Naive thymus-derived CD4-positive, alpha-beta T cell (primary cell): ENCODE results near the gene TET3. TPM values are rescaled to one million over a fixed set of nuclear protein-coding genes. Genes with fewer than 3 reads are reported as not detected.

ENCODE experiments used
- ATAC-seq: fragments of 150-1000 bp; cut with Tn5 transposase; 2 replicates; pipeline ENCODE4 v1.10.0; 2021; ENCODE audit warnings: mild to moderate bottlenecking, moderate library complexity
- CTCF ChIA-PET: fragments of 350-600 bp; sonication (Branson Sonifier 250); formaldehyde crosslinking; loops from one replicate; lab custom pipeline; 2021; ENCODE audit warnings: antibody characterized with exemption; lab: Charles Lee
- POLR2A ChIA-PET: fragments of 350-600 bp; sonication (Branson Sonifier 250); formaldehyde crosslinking; loops from one replicate; lab custom pipeline; 2021; ENCODE audit warnings: antibody characterized with exemption, inconsistent platforms; lab: Charles Lee
- DNase-seq, 9 donors: peaks; one replicate each; pipeline versions ENCODE4 v3.0.0 to v3.0.0-alpha.2; 2020 to 2022; ENCODE audit warnings: mixed read lengths in 1 of 9
- H3K27ac ChIP-seq: one replicate; pipeline ENCODE4 v1.7.0; 2013; ENCODE audit warnings: mild to moderate bottlenecking, low read depth, low read length, moderate library complexity
- H3K27me3 ChIP-seq, 2 donors: one replicate each; pipeline ENCODE4 v1.7.0; 2013; ENCODE audit warnings: low read length in 2 of 2, mild to moderate bottlenecking in 2 of 2, moderate library complexity in 2 of 2; ENCODE audit not compliant: control insufficient read depth in 2 of 2, insufficient read depth in 2 of 2
- H3K36me3 ChIP-seq, 3 experiments: 1 replicate in 2 of 3; 2 replicates in 1 of 3; pipeline ENCODE4 v1.7.0; 2013; ENCODE audit warnings: low read length in 3 of 3, mild to moderate bottlenecking in 3 of 3, moderate library complexity in 1 of 3; ENCODE audit not compliant: insufficient read depth in 3 of 3, control insufficient read depth in 2 of 3
- H3K4me1 ChIP-seq, 2 donors: one replicate each; pipeline ENCODE4 v1.7.0; 2013; ENCODE audit warnings: low read length in 2 of 2, mild to moderate bottlenecking in 2 of 2, moderate library complexity in 1 of 2; ENCODE audit not compliant: control insufficient read depth in 2 of 2, insufficient read depth in 2 of 2
- H3K4me3 ChIP-seq: 2 replicates; pipeline ENCODE4 v1.7.0; 2013; ENCODE audit warnings: mild to moderate bottlenecking, low read length
- H3K9me3 ChIP-seq, 3 experiments: 1 replicate in 2 of 3; 2 replicates in 1 of 3; pipeline ENCODE4 v1.7.0; 2013; ENCODE audit warnings: low read length in 3 of 3; ENCODE audit not compliant: control insufficient read depth in 2 of 3
- H3K27ac Mint-ChIP-seq, 9 donors: one replicate each; pipeline ENCODE4 v1.8.0; 2020 to 2022; ENCODE audit warnings: mixed read lengths in 9 of 9, mild to moderate bottlenecking in 8 of 9, moderate library complexity in 5 of 9, inconsistent platforms in 2 of 9
- H3K27me3 Mint-ChIP-seq, 5 donors: one replicate each; pipeline ENCODE4 v1.8.0; 2021 to 2022; ENCODE audit warnings: mixed read lengths in 5 of 5, mild to moderate bottlenecking in 1 of 5
- H3K36me3 Mint-ChIP-seq, 5 donors: one replicate each; pipeline ENCODE4 v1.8.0; 2020 to 2022; ENCODE audit warnings: mixed read lengths in 5 of 5, mild to moderate bottlenecking in 3 of 5, inconsistent platforms in 1 of 5
- H3K4me1 Mint-ChIP-seq, 7 donors: one replicate each; pipeline ENCODE4 v1.8.0; 2020 to 2022; ENCODE audit warnings: mixed read lengths in 7 of 7, mild to moderate bottlenecking in 3 of 7, inconsistent platforms in 1 of 7
- H3K4me3 Mint-ChIP-seq, 10 donors: one replicate each; pipeline ENCODE4 v1.8.0; 2020 to 2022; ENCODE audit warnings: mild to moderate bottlenecking in 10 of 10, mixed read lengths in 10 of 10, moderate library complexity in 6 of 10, inconsistent platforms in 2 of 10
- H3K9me3 Mint-ChIP-seq, 11 donors: one replicate each; pipeline ENCODE4 v1.8.0; 2020 to 2022; ENCODE audit warnings: mixed read lengths in 11 of 11, mild to moderate bottlenecking in 4 of 11, inconsistent platforms in 1 of 11, moderate library complexity in 1 of 11
- intact Hi-C, 2 donors: fragments of 100-400 bp; cut with micrococcal nuclease; formaldehyde crosslinking; loops; one replicate each; pipeline ENCODE4 v1.15.1; 2023
- polyA plus RNA-seq, 2 donors: library from polyadenylated mRNA; unstranded; fragments of 300-500 nt; fragmentation: Illumina TruSeq; gene quantifications; one replicate each; pipeline ENCODE4 v1.2.3, GENCODE V29; 2021
- total RNA-seq, 6 experiments: library from RNA in 5 of 6; stranded (reverse) in 5 of 6; gene quantifications; 1 replicate in 5 of 6; 2 replicates in 1 of 6; pipeline ENCODE4 v1.2.3 and lab custom pipeline; 2021 to 2026

Gene TET3
- total and polyA plus RNA-seq, 7 experiments from 2014 or later, result 0.77 to 38.6 (median 24.9) TPM

- H3K36me3 Mint-ChIP-seq, result peaks cover 3 to 56% (median 24%) of the 10 kb centered on the region in 5 donors
- DNase-seq (no peak), ATAC-seq (no peak)
- H3K4me3 Mint-ChIP-seq, result peak overlapping the region in 6 of 10 donors; percentile 8 to 92 (median 61)
- peaks cover 0 to 11% (median 4%) of the 10 kb centered on the region in 11 donors for H3K9me3 Mint-ChIP-seq
- no peak overlapping the region for H3K27ac ChIP-seq
- H3K36me3 ChIP-seq, result peaks cover 0 to 9% (median 0%) of the 10 kb centered on the region in 3 experiments
- H3K9me3 ChIP-seq, result peaks cover 0 to 5% (median 0%) of the 10 kb centered on the region in 3 experiments
- peaks cover 30 to 53% of the 10 kb centered on the region in 2 donors for H3K4me1 ChIP-seq
- ChIA-PET CTCF (no interaction called here), POLR2A (no interaction called here)
- intact Hi-C loops, result loop anchor here (5.0 kb wide), 3 partner anchors 42 to 402 kb away; partner anchors contain the start of gene MTHFD2 (in 1 of the 2)
- peaks cover 65 to 89% (median 80%) of the 10 kb centered on the region in 7 donors for H3K4me1 Mint-ChIP-seq
- no peaks in the 10 kb centered on the region for H3K27me3 ChIP-seq
- peak overlapping the region in 5 of 9 donors; percentile 3 to 84 (median 29) for H3K27ac Mint-ChIP-seq
- H3K27me3 Mint-ChIP-seq, result no peaks in the 10 kb centered on the region
- H3K4me3 ChIP-seq, result no peak overlapping the region
Measured at GRCh38 chr2:73989972-73990371, 5.3 kb downstream of the TET3 start.

DNA sequence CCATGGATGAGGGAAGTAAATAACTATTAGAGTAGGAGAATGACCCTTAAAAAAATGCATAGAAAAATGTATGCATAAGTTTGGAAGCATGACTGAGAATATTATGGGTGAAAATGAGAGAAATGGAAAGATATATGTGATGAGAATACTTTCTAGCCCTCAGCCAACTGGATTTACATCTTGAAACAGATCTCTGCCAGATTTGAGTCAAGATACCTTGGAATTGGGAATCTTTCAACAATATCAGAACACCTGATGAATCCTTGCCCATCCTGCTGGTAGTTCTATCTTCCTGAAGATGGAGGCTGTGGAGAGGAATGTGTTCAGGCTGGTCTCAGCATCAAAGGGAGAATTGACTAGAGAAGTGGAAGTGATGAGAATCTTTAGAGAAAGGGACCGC lies 5.8 kb downstream of the TET3 start:
- H3K4me1 ChIP-seq, result peaks cover 30 to 53% of the 10 kb centered on the region in 2 donors
- ChIA-PET CTCF (no interaction called here), POLR2A (no interaction called here)
- DNase-seq, result no peak
- ATAC-seq, result no peak
- Mint-ChIP-seq H3K27ac (peak overlapping the region in 7 of 9 donors; percentile 3 to 84 (median 48)), H3K36me3 (peaks cover 3 to 56% (median 24%) of the 10 kb centered on the region in 5 donors), H3K4me1 (peaks cover 65 to 94% (median 83%) of the 10 kb centered on the region in 7 donors), H3K27me3 (no peaks in the 10 kb centered on the region), H3K9me3 (peaks cover 0 to 11% (median 4%) of the 10 kb centered on the region in 11 donors), H3K4me3 (peak overlapping the region in 6 of 10 donors; percentile 8 to 92 (median 57))
- H3K4me3 ChIP-seq, result no peak overlapping the region
- no peak overlapping the region for H3K27ac ChIP-seq
- H3K36me3 ChIP-seq, result peaks cover 0 to 9% (median 0%) of the 10 kb centered on the region in 3 experiments
- H3K27me3 ChIP-seq, result no peaks in the 10 kb centered on the region
- H3K9me3 ChIP-seq, result peaks cover 0 to 5% (median 0%) of the 10 kb centered on the region in 3 experiments
- intact Hi-C loops, result no loop called here

- H3K4me1 ChIP-seq, result peaks cover 17 to 48% of the 10 kb centered on the region in 2 donors
- ATAC-seq (no peak), DNase-seq (no peak)
- intact Hi-C loops, result no loop called here
- no peaks in the 10 kb centered on the region for H3K27me3 Mint-ChIP-seq
- H3K36me3 Mint-ChIP-seq, result peaks cover 3 to 44% (median 24%) of the 10 kb centered on the region in 5 donors
- POLR2A ChIA-PET, result interaction anchor here (0.6 to 1.1 kb wide), 5 partner anchors 8 to 111 kb away, joined by 3 to 4 read pairs (median 3); no protein-coding TSS in a partner anchor
- H3K4me3 ChIP-seq, result no peak overlapping the region
- H3K27me3 ChIP-seq, result no peaks in the 10 kb centered on the region
- H3K4me3 Mint-ChIP-seq, result peak overlapping the region in 4 of 10 donors; percentile 15 to 37 (median 28)
- H3K27ac Mint-ChIP-seq, result peak overlapping the region in 8 of 9 donors; percentile 17 to 87 (median 75)
- H3K36me3 ChIP-seq, result peaks cover 0 to 9% (median 0%) of the 10 kb centered on the region in 3 experiments
- H3K9me3 Mint-ChIP-seq, result peaks cover 0 to 11% (median 3%) of the 10 kb centered on the region in 11 donors
- CTCF ChIA-PET, result interaction anchor here (0.7 kb wide), 1 partner anchor 95 kb away, joined by 7 read pairs; no protein-coding TSS in a partner anchor
- H3K27ac ChIP-seq, result peak overlapping the region; percentile 28
- peaks cover 0 to 5% (median 0%) of the 10 kb centered on the region in 3 experiments for H3K9me3 ChIP-seq
- H3K4me1 Mint-ChIP-seq, result peaks cover 54 to 92% (median 76%) of the 10 kb centered on the region in 7 donors
Measured at GRCh38 chr2:73992036-73992435, 7.3 kb downstream of the TET3 start.

DNA sequence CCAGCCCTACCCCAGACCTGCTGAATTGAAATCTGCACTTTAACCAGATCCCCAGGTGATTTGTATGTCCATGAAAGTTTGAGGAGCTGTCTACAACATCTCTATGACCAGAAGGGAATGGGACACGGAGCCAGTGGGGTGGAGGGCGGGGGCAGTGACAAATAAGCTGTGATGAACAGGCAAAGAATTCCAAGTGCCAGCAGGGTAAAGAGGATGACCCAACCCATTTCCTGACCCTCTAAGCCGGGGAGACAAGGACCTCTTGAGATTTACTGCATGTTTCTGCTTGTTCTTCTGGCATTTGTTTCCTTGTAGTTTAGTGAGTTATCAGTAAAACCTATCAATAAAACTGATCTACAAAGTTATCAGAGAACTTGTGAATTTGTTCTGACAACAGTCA lies 8.7 kb downstream of the TET3 start:
- ATAC-seq (no peak), DNase-seq (no peak)
- Histone ChIP-seq H3K9me3 (peaks cover 0 to 5% (median 0%) of the 10 kb centered on the region in 3 experiments), H3K36me3 (peaks cover 0 to 9% (median 0%) of the 10 kb centered on the region in 3 experiments), H3K27ac (peak overlapping the region; percentile 7), H3K27me3 (no peaks in the 10 kb centered on the region), H3K4me1 (peaks cover 4 to 47% of the 10 kb centered on the region in 2 donors), H3K4me3 (no peak overlapping the region)
- Mint-ChIP-seq H3K27ac (peak overlapping the region; percentile 36 to 80 (median 71)), H3K36me3 (peaks cover 3 to 40% (median 24%) of the 10 kb centered on the region in 5 donors), H3K27me3 (no peaks in the 10 kb centered on the region), H3K4me1 (peaks cover 52 to 92% (median 76%) of the 10 kb centered on the region in 7 donors), H3K9me3 (peaks cover 0 to 11% (median 3%) of the 10 kb centered on the region in 11 donors), H3K4me3 (peak overlapping the region in 7 of 10 donors; percentile 1 to 28 (median 10))
- POLR2A ChIA-PET, result interaction anchor here (0.5 to 0.6 kb wide), 2 partner anchors 316 to 427 kb away, joined by 3 read pairs; no protein-coding TSS in a partner anchor
- CTCF ChIA-PET, result no interaction called here
- intact Hi-C loops, result no loop called here

- H3K27me3 Mint-ChIP-seq, result no peaks in the 10 kb centered on the region
- Histone ChIP-seq H3K27ac (no peak overlapping the region), H3K27me3 (no peaks in the 10 kb centered on the region), H3K4me3 (no peak overlapping the region), H3K36me3 (peaks cover 0 to 9% (median 0%) of the 10 kb centered on the region in 3 experiments), H3K4me1 (peaks cover 0 to 48% of the 10 kb centered on the region in 2 donors), H3K9me3 (peaks cover 0 to 5% (median 0%) of the 10 kb centered on the region in 3 experiments)
- H3K27ac Mint-ChIP-seq, result peak overlapping the region; percentile 36 to 80 (median 69)
- peaks cover 0 to 11% (median 3%) of the 10 kb centered on the region in 11 donors for H3K9me3 Mint-ChIP-seq
- ChIA-PET POLR2A (interaction anchor here (0.6 kb wide), 1 partner anchor 316 kb away, joined by 3 read pairs; no protein-coding TSS in a partner anchor), CTCF (no interaction called here)
- ATAC-seq, result no peak
- peaks cover 53 to 92% (median 76%) of the 10 kb centered on the region in 7 donors for H3K4me1 Mint-ChIP-seq
- intact Hi-C loops, result no loop called here
- peaks cover 3 to 38% (median 24%) of the 10 kb centered on the region in 5 donors for H3K36me3 Mint-ChIP-seq
- DNase-seq, result no peak
- peak overlapping the region in 7 of 10 donors; percentile 1 to 28 (median 10) for H3K4me3 Mint-ChIP-seq
Measured at GRCh38 chr2:73993778-73994177, 9.1 kb downstream of the TET3 start.

DNA sequence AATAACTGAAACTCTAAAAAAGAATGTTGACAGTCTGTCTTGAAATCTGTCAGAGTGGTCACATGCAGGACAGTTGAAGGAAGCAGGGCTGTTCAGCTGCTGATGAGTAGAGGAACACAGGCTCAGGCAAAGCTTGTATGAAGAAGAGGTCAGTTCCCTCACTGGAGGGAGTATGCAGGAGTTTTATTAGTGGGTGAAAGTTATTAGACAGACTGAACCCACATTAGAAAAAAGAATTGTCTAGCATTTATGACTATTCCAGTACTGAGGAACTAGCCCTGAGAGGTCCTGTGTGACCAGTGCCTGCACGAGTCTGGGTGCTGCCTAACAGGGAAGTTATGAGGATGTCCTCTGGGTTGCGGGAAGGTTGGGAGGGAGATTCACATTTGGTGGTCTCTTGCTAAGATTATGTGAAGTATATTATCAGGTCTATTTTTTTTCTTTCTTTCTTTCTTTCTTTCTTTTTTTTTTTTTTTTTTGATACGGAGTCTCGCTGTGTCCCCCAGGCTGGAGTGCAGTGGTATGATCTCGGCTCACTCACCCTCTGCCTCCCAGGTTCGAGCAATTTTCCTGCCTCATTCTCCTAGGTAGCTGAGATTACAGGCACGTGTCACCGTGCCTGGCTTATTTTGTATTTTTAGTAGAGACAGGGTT lies 9.6 kb downstream of the TET3 start:
- Mint-ChIP-seq H3K9me3 (peaks cover 0 to 11% (median 3%) of the 10 kb centered on the region in 11 donors), H3K4me3 (peak overlapping the region in 4 of 10 donors; percentile 10 to 28 (median 20)), H3K27ac (peak overlapping the region in 8 of 9 donors; percentile 32 to 80 (median 70)), H3K27me3 (no peaks in the 10 kb centered on the region), H3K4me1 (peaks cover 55 to 92% (median 77%) of the 10 kb centered on the region in 7 donors), H3K36me3 (peaks cover 3 to 35% (median 21%) of the 10 kb centered on the region in 5 donors)
- intact Hi-C loops, result no loop called here
- no peak overlapping the region for H3K27ac ChIP-seq
- no peaks in the 10 kb centered on the region for H3K27me3 ChIP-seq
- no peak overlapping the region for H3K4me3 ChIP-seq
- H3K36me3 ChIP-seq, result peaks cover 0 to 9% (median 0%) of the 10 kb centered on the region in 3 experiments
- H3K4me1 ChIP-seq, result peaks cover 0 to 49% of the 10 kb centered on the region in 2 donors
- ATAC-seq, result no peak
- no peak for DNase-seq
- ChIA-PET POLR2A (no interaction called here), CTCF (no interaction called here)
- peaks cover 0 to 5% (median 0%) of the 10 kb centered on the region in 3 experiments for H3K9me3 ChIP-seq
